AG04450 (cell line): Measurements from ENCODE around the gene NBEAL2. TPM values are rescaled to one million over a fixed set of nuclear protein-coding genes. Genes with fewer than 3 reads are reported as not detected.

Experiments
- CTCF ChIA-PET: fragments of 300-600, 350-600 bp; formaldehyde crosslinking; extraction: SDS; loops from one replicate; lab custom pipeline; 2022; ENCODE audit warnings: antibody characterized with exemption, inconsistent platforms; lab: Charles Lee
- POLR2A ChIA-PET: fragments of 350-600 bp; formaldehyde crosslinking; extraction: SDS; loops from one replicate; lab custom pipeline; 2021; ENCODE audit warnings: antibody characterized with exemption, inconsistent platforms; lab: Yijun Ruan, JAX
- DNase-seq: peaks from one replicate; pipeline ENCODE4 v3.0.0-alpha.2; 2011; ENCODE audit warnings: low read depth, low spot score
- H3K27ac ChIP-seq: one replicate; pipeline ENCODE4 v1.5.1; 2012; ENCODE audit warnings: low read depth, low read length, control low read depth
- H3K27me3 ChIP-seq: one replicate; pipeline ENCODE4 v1.6.0; 2012; ENCODE audit warnings: low read length; ENCODE audit not compliant: control insufficient read depth, insufficient read depth
- H3K4me3 ChIP-seq: 2 replicates; pipeline ENCODE4 v1.5.1; 2011; ENCODE audit warnings: mild to moderate bottlenecking, low read depth, low read length, control low read depth
- H3K9me3 ChIP-seq: 2 replicates; pipeline ENCODE4 v1.5.1; 2012; ENCODE audit warnings: low read length; ENCODE audit not compliant: control insufficient read depth, insufficient read depth
- polyA plus RNA-seq: library from polyadenylated mRNA; depleted of rRNA; stranded (reverse); fragments of >200 nt; gene quantifications from 2 replicates; pipeline ENCODE4 v1.2.3, GENCODE V29; 2011
- TF ChIP-seq, protein P1 (sequence below): IDR thresholded peaks from 2 replicates; pipeline ENCODE4 v1.5.1; 2011; ENCODE audit warnings: low read depth, low read length, control low read depth, inconsistent platforms

Gene NBEAL2
- polyA plus RNA-seq, 1 experiment: 2.1 TPM

DNA sequence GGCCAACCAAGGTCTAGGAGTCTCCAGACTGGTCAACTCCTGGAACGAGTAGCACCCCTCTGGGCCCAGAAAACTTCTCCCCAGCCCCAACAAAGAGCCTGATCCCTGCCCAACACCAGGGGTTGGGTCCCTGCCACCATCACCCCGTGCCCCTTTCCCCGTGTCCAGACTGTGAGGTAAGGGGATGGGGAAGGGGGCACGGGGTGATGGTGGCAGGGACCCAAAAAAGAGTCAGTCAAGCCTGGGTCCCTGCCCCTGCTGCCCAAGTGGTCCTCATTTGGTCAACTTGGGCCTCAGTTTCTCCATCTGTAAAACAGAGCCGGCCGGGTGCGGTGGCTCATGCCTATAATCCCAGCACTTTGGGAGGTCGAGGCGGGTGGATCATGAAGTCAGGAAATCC lies 1.1 kb upstream of the NBEAL2 start:
- TF ChIP-seq, protein P1, sequence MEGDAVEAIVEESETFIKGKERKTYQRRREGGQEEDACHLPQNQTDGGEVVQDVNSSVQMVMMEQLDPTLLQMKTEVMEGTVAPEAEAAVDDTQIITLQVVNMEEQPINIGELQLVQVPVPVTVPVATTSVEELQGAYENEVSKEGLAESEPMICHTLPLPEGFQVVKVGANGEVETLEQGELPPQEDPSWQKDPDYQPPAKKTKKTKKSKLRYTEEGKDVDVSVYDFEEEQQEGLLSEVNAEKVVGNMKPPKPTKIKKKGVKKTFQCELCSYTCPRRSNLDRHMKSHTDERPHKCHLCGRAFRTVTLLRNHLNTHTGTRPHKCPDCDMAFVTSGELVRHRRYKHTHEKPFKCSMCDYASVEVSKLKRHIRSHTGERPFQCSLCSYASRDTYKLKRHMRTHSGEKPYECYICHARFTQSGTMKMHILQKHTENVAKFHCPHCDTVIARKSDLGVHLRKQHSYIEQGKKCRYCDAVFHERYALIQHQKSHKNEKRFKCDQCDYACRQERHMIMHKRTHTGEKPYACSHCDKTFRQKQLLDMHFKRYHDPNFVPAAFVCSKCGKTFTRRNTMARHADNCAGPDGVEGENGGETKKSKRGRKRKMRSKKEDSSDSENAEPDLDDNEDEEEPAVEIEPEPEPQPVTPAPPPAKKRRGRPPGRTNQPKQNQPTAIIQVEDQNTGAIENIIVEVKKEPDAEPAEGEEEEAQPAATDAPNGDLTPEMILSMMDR: no peak
- no peaks in the 10 kb centered on the region for H3K27me3 ChIP-seq
- no peak for DNase-seq
- POLR2A ChIA-PET: no interaction called here
- CTCF ChIA-PET: no interaction called here
- no peak overlapping the region for H3K27ac ChIP-seq
- no peak overlapping the region for H3K4me3 ChIP-seq
- no peaks in the 10 kb centered on the region; the same call in 1 of the 2 replicates for H3K9me3 ChIP-seq

DNA sequence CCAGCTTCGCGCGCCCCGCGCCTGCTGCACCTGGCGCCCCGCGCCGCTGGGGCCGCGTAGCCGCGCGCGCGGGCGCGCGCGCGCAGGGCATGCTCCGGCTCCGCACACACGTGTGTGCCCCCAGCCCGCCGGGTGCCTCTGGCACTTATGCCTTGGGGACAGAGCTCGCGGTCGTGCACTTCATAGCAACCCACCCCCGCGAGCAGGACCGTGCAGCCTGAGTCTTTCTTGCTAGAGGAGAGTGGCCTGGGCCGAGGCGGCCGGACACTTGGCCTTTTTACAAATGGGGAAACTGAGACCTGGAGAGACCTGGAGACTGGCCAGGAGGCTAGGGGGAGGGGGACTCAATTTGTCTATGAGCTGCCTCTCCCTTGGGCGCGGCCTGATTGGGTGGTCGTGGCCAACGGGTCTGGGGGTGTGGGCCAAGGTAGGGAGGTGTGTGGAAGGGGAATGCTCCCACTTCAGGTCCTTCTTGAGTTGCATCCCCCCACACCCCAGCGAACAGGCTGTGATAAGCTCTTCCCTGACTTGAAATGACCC lies 562 bp downstream of the NBEAL2 start:
- no peak for DNase-seq
- ChIA-PET POLR2A (interaction anchor here (0.8 to 1.8 kb wide), 4 partner anchors 15 to 44 kb away, joined by 3 to 8 read pairs (median 4); no protein-coding TSS in a partner anchor), CTCF (interaction anchor here (1.5 kb wide), 1 partner anchor 44 kb away, joined by 6 read pairs; no protein-coding TSS in a partner anchor)
- peak overlapping the region; percentile 75 for H3K4me3 ChIP-seq
- TF ChIP-seq, protein P1: no peak
- H3K9me3 ChIP-seq: no peaks in the 10 kb centered on the region; the same call in 1 of the 2 replicates
- H3K27me3 ChIP-seq: no peaks in the 10 kb centered on the region
- H3K27ac ChIP-seq: no peak overlapping the region

DNA sequence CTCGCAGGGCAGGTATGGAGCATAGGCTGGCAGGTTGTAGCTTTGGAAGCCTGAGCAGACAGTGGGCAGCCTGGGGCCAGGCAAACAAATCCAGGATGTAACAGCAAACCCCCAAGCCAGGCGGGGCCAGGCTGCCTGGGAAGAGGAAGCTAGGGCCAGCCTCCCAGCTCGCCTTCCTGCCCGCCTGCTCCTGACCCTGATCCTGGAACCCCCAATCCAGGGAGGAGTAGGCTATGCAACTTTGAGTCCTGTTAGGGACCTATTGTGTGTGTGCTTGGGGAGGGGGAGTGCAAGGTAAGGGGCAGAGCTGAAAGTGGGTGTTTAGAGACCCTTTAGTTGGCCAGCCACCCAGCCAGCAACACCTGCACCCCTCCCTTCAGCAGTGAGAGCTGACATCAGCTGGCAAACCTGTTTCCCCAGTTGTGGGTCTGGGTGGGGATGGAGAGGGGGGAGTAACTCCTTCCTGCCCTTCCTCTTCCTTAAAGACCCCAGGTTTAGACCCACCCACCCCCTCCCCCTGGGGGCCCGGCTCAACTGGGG lies 2.5 kb downstream of the NBEAL2 start:
- TF ChIP-seq, protein P1: no peak
- H3K4me3 ChIP-seq: no peak overlapping the region
- H3K9me3 ChIP-seq: no peaks in the 10 kb centered on the region
- DNase-seq: no peak
- no peaks in the 10 kb centered on the region for H3K27me3 ChIP-seq
- ChIA-PET CTCF (interaction anchor here (1.3 kb wide), 1 partner anchor 58 kb away, joined by 3 read pairs; no protein-coding TSS in a partner anchor), POLR2A (interaction anchor here (0.8 kb wide), 1 partner anchor 10 kb away, joined by 3 read pairs; no protein-coding TSS in a partner anchor)
- H3K27ac ChIP-seq: no peak overlapping the region

DNA sequence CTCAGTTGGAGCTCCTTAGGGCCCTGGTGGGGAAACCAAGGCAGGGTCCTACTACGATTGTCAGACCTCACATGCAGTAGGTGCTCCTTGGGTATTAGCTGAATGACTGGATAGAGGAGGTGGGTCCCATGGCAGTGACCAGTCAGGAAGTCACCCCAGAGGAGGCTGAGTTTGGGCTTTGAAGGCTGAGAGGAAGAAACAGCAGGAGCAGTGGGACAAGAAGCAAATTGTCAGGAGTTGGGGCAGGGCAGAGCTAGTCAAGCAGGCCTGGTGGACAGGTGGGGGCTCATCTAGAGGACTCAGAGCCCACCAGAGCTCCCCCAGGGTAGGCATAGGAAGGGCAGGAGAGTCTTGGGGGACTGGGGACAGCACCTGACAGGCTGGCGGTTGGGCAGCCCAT lies 3.1 kb downstream of the NBEAL2 start:
- ChIA-PET CTCF (interaction anchor here (1.3 kb wide), 1 partner anchor 59 kb away, joined by 3 read pairs; no protein-coding TSS in a partner anchor), POLR2A (no interaction called here)
- Histone ChIP-seq H3K27ac (no peak overlapping the region), H3K27me3 (no peaks in the 10 kb centered on the region), H3K4me3 (no peak overlapping the region), H3K9me3 (no peaks in the 10 kb centered on the region)
- TF ChIP-seq, protein P1: no peak
- DNase-seq: no peak
